UCSD-AML1 (cell line): ENCODE results near the gene ANKRD34A.

Experiments
- DNase-seq: peaks from one replicate; lab custom pipeline; 2025; ENCODE audit not compliant: unreplicated experiment; lab: John Stamatoyannopoulos, UW

Gene ANKRD34A

DNA sequence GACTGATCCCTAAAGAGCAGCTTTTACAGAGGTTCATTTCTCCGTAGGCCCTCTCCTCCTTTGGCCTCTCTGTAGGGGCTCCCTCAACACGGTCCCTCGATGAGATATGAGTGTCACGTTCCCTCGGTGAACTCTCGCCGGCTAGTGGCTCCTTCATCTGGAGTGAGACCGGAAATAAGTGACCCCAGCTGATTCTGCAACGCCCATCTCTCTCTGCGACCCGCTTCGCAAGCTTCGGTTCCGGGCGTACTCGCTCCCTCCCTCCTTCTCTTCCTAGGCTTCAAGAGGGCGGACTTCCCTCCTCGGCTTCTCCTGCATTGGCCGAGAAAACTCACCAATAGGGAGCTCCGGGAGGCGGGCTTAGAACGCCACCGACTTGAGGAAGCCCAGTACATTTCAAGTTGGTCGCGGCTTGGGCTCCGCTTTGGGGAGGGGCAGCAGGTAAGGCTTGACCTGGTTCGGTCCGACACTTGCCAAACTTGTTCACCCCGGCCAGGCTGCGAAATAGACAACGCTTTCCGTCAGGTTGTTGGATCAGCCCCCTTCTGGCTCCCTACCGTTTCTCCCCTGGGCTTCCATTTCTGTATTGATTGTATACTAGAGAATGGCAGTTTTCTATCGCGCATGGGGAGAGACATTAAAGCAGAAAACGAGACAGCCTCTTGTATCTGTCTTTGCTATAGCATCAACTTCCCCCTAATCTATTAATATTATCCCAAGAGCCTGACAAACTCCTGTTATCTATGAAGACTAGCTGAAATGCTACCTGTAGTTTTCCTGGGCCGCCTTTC is at the start of gene ANKRD34A, which contains the start of gene POLR3GL:
Gene ANKRD34A, minus strand, starts transcription at position 248 of the 791 bp plus-strand sequence. CDS start 2,816 bp downstream, outside the sequence.
Gene POLR3GL, plus strand, starts transcription at position 363 of the 791 bp plus-strand sequence. CDS start 10,176 bp downstream, outside the sequence.
- DNase-seq = peak; percentile 91

DNA sequence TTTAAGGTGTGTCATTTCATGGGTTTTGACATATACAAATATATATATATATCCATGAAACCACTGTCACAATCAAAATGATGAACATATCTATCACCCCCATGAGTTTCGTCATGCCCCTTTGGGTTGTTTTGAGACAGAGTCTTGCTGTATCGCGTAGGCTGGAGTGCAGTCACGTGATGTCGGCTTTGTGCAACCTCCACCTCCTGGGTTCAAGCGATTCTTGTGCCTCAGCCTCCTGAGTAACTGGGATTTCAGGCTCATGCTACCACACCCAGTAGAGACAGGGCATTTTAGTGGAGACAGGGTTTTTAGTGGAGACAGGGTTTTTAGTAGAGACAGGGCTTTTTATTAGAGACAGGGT is 49.2 kb upstream of the ANKRD34A start:
- DNase-seq = no peak

DNA sequence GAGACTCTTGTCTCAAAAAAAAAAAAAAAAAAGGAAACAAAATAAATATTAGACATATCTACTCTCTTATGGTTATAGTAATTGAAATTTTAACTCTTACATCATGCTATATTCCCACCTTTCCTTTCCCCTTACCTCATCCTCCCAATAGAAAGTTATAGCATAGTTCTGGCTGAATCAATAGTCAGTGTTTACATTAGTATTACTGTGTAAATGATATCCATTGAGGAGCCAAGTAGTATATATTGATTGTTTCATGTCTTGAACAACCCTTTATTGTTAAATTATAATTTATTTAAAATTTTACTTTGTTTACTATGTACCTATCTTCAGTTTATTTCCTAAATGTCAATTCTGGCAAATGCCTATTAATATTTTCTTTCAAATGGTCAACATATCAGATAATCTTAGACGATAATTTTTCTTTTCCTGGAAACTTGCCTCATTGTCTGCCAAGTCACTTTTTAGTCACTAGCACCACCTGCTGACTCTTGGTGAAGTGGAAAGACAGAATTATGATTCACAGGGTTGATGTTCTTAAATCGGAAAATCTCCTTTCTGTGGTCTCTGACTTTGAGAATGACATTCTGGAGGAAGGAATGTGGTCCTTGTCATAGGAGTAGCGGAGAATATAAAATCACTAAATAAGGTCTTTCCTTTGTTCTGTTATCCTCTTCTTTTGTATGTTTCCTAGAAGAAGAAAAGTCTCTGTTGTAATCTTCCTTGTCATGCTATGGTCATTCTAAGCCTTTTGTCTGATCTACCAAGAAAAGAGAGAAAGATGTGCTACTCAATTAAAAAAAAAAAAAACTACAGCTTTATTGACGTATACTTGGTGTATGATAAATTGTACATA is 48.6 kb upstream of the ANKRD34A start:
- no peak for DNase-seq

DNA sequence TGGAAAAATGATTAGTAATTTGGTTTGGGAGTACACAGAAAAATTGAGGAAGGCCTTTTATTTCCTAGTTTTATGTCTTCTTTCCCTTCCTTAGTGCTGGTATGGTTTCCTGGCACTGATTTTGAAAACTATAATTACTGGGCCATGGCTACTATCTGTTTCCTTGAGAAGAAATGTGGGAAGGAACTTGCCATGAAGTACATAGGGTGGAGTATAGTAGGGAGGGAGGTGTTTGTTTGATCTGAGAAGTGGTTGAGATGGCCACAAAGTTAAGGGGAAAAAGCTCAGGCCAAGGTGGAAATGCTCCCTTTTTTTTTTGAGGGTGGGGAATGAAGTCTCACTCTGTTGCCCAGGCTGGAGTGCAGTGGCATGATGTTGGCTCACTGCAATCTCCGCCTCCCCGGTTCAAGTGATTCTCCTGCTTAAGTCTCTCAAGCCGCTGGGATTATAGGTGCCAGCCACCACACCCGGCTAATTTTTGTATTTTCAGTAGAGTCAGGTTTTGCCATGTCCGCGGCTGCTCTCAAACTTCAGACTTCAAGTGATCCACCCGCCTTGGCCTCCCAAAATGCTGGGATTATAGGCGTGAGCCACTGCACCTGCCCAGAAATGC is 45.9 kb upstream of the ANKRD34A start:
- DNase-seq = no peak

DNA sequence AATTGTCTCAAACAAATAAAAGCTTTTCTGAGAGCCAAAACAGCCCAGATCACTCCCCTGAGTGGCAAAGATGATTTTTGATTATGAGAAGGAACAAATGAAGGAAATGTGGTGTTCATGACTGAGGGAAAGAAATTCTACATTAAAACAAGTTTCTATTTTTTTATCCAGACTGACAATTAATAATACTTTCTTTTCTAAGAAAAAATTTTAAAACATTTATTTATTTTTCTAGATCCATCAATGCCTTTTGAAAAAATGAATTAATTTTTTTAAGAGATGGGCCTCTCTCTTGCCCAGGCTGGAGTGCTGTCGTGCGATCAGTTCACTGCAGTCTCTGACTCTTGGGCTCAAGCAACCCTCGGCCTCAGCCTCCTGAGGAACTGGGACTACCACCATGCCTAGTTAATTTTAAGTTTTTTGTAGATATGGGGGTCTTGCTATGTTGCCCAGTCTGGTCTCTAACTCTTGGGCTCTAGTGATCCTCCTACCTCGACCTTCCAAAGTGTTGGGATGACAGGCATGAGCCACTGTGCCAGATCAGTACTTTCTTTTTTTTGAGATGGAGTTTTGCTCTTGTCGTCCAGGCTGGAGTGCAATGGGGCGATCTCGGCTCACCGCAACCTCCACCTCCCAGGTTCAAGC is 43.2 kb upstream of the ANKRD34A start:
- DNase-seq = no peak

DNA sequence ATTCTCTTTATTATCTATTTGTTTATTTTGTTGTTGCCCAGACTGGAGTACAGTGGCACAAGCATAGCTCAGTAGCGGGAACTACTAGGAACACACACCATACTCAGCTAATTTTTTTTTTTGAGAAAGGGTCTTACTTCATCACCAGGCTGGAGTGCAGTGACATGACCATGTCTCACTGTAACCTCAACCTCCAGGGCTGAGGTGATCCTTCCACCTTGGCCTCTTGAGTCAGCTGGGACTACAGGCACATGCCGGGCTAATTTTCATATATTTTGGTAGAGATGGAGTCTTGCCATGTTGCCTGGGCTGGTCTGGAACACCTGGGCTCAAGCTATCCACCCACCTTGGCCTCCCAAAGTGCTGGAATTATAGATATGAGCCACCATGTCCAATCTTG is 37.3 kb upstream of the ANKRD34A start:
- DNase-seq = no peak

GRCh38 chr1:145999321-146000024 is 35.1 kb upstream of the ANKRD34A start:
- no peak for DNase-seq

DNA sequence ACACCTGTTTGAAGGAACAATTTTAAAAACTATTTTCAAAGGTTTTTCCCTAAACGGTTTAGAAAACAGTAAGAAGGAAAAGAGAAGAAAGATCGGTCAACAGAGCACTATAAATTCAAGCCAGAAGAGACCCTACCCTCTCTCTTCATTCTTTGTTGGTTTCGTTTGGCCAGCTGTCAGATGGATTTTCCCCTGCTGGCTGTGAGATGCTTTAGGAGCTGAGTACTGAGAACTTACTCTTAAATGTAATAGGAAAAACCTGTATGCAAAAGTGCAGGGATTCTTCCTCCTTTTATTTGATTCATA is 33.3 kb upstream of the ANKRD34A start:
- DNase-seq = no peak

DNA sequence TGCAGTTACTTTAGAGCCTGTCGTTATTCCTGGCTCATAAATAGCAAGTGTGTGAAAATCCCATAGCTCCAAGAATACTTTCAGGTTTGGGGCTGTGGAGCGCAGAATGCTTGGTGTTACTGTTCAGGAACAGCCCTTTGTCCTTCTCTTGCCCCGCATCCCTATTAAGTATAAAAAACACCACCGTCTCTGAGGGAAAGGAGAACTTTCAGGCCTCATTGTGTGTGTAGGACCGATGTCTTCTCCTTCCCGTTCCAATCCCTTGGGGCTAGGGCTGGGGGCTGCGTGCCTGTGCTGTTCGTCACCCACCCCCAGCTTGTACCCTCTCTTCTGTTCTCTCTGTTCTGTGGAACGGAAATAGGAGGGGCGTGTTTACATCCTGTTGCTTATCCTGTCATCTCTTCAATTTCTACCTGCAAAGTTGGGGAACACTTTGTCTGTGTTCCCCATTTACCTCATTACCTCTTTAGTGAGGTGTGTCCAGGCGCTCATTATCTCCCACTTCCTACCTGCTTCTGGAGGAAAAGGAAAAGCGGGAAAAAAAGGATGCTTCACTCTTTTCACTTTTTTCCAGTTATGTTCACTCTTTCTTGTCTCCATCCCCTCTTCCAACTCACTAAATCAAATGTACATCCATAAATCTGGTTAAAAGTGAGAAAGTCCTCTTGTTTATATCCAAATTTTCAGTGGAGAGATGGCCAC is 32.8 kb upstream of the ANKRD34A start:
- DNase-seq = peak; percentile 57

GRCh38 chr1:145996433-145997015 is 32.1 kb upstream of the ANKRD34A start, which contains the start of gene TXNIP:
Gene TXNIP, minus strand, starts transcription at chr1:145996579. Its CDS starts 313 bp downstream, at chr1:145996266.
- peak; percentile 98 for DNase-seq

DNA sequence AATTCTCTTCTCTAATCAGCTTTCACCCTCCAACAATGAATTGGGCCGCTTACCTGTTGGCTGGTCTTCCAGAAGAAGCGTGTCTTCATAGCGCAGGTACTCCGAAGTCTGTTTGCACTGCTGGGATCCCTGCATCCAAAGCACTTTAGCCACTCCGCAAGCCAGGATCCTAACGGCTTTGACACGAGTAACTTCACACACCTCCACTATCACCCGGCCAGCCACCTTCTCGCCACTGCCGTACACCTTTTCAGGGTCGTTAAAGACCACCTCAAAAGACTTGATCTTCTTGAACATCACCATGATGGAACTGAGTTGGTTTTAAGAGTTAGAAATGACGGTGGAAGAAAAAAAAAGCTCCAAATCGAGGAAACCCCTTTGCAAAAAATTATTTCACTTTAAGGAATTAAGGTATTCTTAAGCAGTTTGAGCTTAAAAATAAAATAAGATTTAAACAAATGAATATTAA is 31.6 kb upstream of the ANKRD34A start:
- DNase-seq = peak; percentile 24

- no peak for DNase-seq
These were observed 30.9 kb upstream of the ANKRD34A start for GRCh38 chr1:145995148-145995881.

GRCh38 chr1:145994391-145995120 is 30.2 kb upstream of the ANKRD34A start:
- DNase-seq = peak; percentile 18

DNA sequence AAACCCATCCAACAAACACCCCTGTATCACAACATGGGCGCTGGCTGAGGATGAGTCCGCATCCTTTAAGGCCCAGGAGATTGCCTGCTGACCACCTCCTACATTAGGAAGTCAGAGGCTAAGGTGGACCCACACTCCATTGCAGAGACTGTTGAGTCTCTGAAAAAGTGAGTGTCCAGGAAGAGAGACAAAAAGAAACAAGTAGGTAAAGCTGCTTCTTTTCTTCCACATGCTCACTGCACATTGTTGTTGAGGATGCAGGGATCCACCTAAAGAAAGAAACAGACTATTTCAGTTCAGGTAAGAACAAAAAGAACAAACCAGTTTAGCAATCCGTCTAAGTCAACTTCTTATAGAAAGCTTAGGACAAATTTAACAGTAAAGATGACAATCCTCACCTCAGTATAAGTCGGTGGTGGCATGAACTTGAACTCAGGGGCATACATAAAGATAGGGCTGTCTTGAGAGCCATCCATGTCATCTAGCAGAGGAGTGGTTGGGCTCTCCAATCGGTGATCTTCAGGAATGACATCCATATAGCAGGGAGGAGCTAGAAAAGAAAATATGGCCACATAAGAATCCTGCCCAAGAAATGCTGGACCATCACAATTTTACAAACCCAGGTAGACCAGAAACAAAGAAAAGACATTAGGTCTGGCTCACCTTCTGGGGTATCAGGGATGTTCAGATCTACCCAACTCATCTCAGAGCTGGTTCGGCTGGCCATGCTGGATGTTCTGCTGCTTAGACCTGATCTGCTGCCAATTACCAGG is 29.4 kb upstream of the ANKRD34A start:
- DNase-seq = no peak

- DNase-seq = no peak
These were observed 28.7 kb upstream of the ANKRD34A start for GRCh38 chr1:145992958-145993617.

- no peak for DNase-seq
These were observed 28.1 kb upstream of the ANKRD34A start for GRCh38 chr1:145992502-145992936.
